Measurements from ENCODE around the gene NDUFA13.

NDUFA13 gene

GRCh38 chr19:19495614-19496603 lies 20.1 kb upstream of the NDUFA13 start:
- TF ChIP-seq EZH2phosphoT487 (IDR thresholded peaks at IDR 0.05; ENCODE audit: low read length): no peak
- TF ChIP-seq, protein P1, sequence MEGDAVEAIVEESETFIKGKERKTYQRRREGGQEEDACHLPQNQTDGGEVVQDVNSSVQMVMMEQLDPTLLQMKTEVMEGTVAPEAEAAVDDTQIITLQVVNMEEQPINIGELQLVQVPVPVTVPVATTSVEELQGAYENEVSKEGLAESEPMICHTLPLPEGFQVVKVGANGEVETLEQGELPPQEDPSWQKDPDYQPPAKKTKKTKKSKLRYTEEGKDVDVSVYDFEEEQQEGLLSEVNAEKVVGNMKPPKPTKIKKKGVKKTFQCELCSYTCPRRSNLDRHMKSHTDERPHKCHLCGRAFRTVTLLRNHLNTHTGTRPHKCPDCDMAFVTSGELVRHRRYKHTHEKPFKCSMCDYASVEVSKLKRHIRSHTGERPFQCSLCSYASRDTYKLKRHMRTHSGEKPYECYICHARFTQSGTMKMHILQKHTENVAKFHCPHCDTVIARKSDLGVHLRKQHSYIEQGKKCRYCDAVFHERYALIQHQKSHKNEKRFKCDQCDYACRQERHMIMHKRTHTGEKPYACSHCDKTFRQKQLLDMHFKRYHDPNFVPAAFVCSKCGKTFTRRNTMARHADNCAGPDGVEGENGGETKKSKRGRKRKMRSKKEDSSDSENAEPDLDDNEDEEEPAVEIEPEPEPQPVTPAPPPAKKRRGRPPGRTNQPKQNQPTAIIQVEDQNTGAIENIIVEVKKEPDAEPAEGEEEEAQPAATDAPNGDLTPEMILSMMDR (IDR thresholded peaks at IDR 0.05; ENCODE audit: low read length): no peak
- TF ChIP-seq EZH2 (optimal IDR thresholded peaks at IDR 0.05; ENCODE audit: low read depth, low read length): no peak
- no peak for DNase-seq
- no peak overlapping the region for H3K9ac ChIP-seq (ENCODE audit: low read length)
- H3K9me3 ChIP-seq (replicated peaks; ENCODE audit: insufficient read depth, low read length): no peaks in the 10 kb centered on the region
- no peaks in the 10 kb centered on the region for H3K9me2 ChIP-seq (replicated peaks; ENCODE audit: insufficient read depth, low read length)
- H4K20me1 ChIP-seq (ENCODE audit: insufficient read depth, low read length): no peaks in the 10 kb centered on the region
- H3K4me2 ChIP-seq (ENCODE audit: low read depth, low read length): no peak overlapping the region
- H3F3A ChIP-seq (ENCODE audit: insufficient read depth, low read length): no peaks in the 10 kb centered on the region
- H3K79me2 ChIP-seq (ENCODE audit: low read length): peaks cover 20% of the 10 kb centered on the region
- H3K4me3 ChIP-seq (ENCODE audit: low read length): no peak overlapping the region
- H3K27me3 ChIP-seq (replicated peaks; ENCODE audit: insufficient read depth, low read length): no peaks in the 10 kb centered on the region
- H3K4me1 ChIP-seq (ENCODE audit: low read length): no peaks in the 10 kb centered on the region
- H3K36me3 ChIP-seq (replicated peaks; ENCODE audit: insufficient read depth, low read length): no peaks in the 10 kb centered on the region
- H3K27ac ChIP-seq (ENCODE audit: low read length): no peak overlapping the region
- H2AFZ ChIP-seq (ENCODE audit: low read length): no peak overlapping the region

DNA sequence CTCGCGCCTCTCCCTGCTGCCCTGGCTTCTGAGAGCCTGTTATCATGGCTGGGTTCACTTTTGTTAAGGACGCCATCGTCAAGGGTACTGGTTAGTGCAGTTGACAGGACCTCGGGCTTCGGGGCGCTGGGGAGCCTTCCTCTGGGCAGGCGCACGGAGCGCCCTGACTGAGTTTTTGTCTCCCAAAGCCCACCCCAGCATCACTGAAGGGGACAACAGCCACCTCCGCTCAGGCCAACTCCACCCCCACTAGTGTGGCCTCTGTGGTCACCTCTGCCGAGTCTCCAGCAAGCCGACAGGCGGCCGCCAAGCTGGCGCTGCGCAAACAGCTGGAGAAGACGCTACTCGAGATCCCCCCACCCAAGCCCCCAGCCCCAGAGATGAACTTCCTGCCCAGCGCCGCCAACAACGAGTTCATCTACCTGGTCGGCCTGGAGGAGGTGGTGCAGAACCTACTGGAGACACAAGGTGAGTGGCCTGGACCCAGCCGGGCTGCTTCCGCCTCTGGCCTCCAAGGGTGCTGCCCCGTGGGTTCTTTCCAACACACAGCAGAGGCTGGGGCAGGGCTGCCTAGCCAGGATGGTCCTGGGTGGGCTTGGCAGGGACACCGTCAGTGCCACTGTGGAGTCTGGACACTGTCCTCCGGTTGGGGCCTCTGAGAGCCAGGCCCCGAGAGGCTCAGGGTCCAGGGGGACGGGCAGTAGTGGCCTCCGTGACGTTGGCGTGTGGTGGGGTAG lies 17.6 kb upstream of the NDUFA13 start:
- H3K79me2 ChIP-seq (ENCODE audit: low read length): peaks cover 5% of the 10 kb centered on the region; the same call in 1 of the 2 replicates
- H4K20me1 ChIP-seq (ENCODE audit: insufficient read depth, low read length): no peaks in the 10 kb centered on the region
- H3K4me3 ChIP-seq (ENCODE audit: low read length): no peak overlapping the region
- H3K9me3 ChIP-seq (replicated peaks; ENCODE audit: insufficient read depth, low read length): no peaks in the 10 kb centered on the region
- H3K36me3 ChIP-seq (replicated peaks; ENCODE audit: insufficient read depth, low read length): no peaks in the 10 kb centered on the region
- H3K4me2 ChIP-seq (ENCODE audit: low read depth, low read length): no peak overlapping the region
- H3K9ac ChIP-seq (ENCODE audit: low read length): no peak overlapping the region
- no peak overlapping the region for H3K27ac ChIP-seq (ENCODE audit: low read length)
- no peak for DNase-seq
- TF ChIP-seq, protein P1 (IDR thresholded peaks at IDR 0.05; ENCODE audit: low read length): no peak
- TF ChIP-seq EZH2phosphoT487 (IDR thresholded peaks at IDR 0.05; ENCODE audit: low read length) (no peak), EZH2 (optimal IDR thresholded peaks at IDR 0.05; ENCODE audit: low read depth, low read length) (no peak)
- H3K9me2 ChIP-seq (replicated peaks; ENCODE audit: insufficient read depth, low read length): no peaks in the 10 kb centered on the region
- no peak overlapping the region for H2AFZ ChIP-seq (ENCODE audit: low read length)
- H3K27me3 ChIP-seq (replicated peaks; ENCODE audit: insufficient read depth, low read length): no peaks in the 10 kb centered on the region
- no peaks in the 10 kb centered on the region for H3F3A ChIP-seq (ENCODE audit: insufficient read depth, low read length)
- no peaks in the 10 kb centered on the region for H3K4me1 ChIP-seq (ENCODE audit: low read length)

GRCh38 chr19:19499272-19499995 lies 16.6 kb upstream of the NDUFA13 start:
- no peaks in the 10 kb centered on the region for H3K4me1 ChIP-seq (ENCODE audit: low read length)
- no peak overlapping the region for H3K9ac ChIP-seq (ENCODE audit: low read length)
- H3K4me2 ChIP-seq (ENCODE audit: low read depth, low read length): no peak overlapping the region
- H2AFZ ChIP-seq (ENCODE audit: low read length): no peak overlapping the region
- DNase-seq: no peak
- no peak overlapping the region for H3K27ac ChIP-seq (ENCODE audit: low read length)
- H3K9me2 ChIP-seq (replicated peaks; ENCODE audit: insufficient read depth, low read length): no peaks in the 10 kb centered on the region
- no peaks in the 10 kb centered on the region for H3K27me3 ChIP-seq (replicated peaks; ENCODE audit: insufficient read depth, low read length)
- H3K36me3 ChIP-seq (replicated peaks; ENCODE audit: insufficient read depth, low read length): no peaks in the 10 kb centered on the region
- no peaks in the 10 kb centered on the region for H3F3A ChIP-seq (ENCODE audit: insufficient read depth, low read length)
- H3K4me3 ChIP-seq (ENCODE audit: low read length): no peak overlapping the region
- TF ChIP-seq EZH2 (optimal IDR thresholded peaks at IDR 0.05; ENCODE audit: low read depth, low read length) (no peak), EZH2phosphoT487 (IDR thresholded peaks at IDR 0.05; ENCODE audit: low read length) (no peak)
- TF ChIP-seq, protein P1 (IDR thresholded peaks at IDR 0.05; ENCODE audit: low read length): no peak
- H4K20me1 ChIP-seq (ENCODE audit: insufficient read depth, low read length): no peaks in the 10 kb centered on the region
- no peaks in the 10 kb centered on the region for H3K9me3 ChIP-seq (replicated peaks; ENCODE audit: insufficient read depth, low read length)
- H3K79me2 ChIP-seq (ENCODE audit: low read length): peaks cover 5% of the 10 kb centered on the region; the same call in 1 of the 2 replicates
